Neural cell (in vitro differentiated cells): ENCODE measurements around the gene KBTBD12. TPM values are rescaled to one million over a fixed set of nuclear protein-coding genes. Genes with fewer than 3 reads are reported as not detected.
A peak's percentile ranks its signal among the peaks of the same experiment; 100 is the strongest.

Experiments used
- H2AFZ ChIP-seq: fragments of 200-600, 300-800 bp; sonication (generic), shearing (Covaris generic); 2 replicates; pipeline ENCODE4 v1.6.0; 2014; ENCODE audit warnings: low read depth, mild to moderate bottlenecking, antibody characterized with exemption, low read length, moderate library complexity
- H3F3A ChIP-seq: fragments of 200-600 bp; shearing (Covaris generic); 2 replicates; pipeline ENCODE4 v1.6.1; 2016; ENCODE audit warnings: mild to moderate bottlenecking, moderate library complexity, mixed read lengths, antibody characterized with exemption, low read length; ENCODE audit not compliant: insufficient read depth, poor library complexity, severe bottlenecking
- H3K27ac ChIP-seq: fragments of 200-600, 300-800 bp; sonication (generic), shearing (Covaris generic); 2 replicates; pipeline ENCODE4 v1.5.1; 2014; ENCODE audit warnings: mild to moderate bottlenecking, low read length, moderate library complexity
- H3K27me3 ChIP-seq: fragments of 300-800, 200-600 bp; sonication (generic), shearing (Covaris generic); 2 replicates; pipeline ENCODE4 v1.6.0; 2014; ENCODE audit warnings: mild to moderate bottlenecking, low read depth, low read length, moderate library complexity; ENCODE audit not compliant: insufficient read depth
- H3K36me3 ChIP-seq: fragments of 300-800, 200-600 bp; sonication (generic), shearing (Covaris generic); 2 replicates; pipeline ENCODE4 v1.5.1; 2014; ENCODE audit warnings: mild to moderate bottlenecking, antibody characterized with exemption, low read length, moderate library complexity; ENCODE audit not compliant: insufficient read depth
- H3K4me2 ChIP-seq: fragments of 300-800, 200-600 bp; sonication (generic), shearing (Covaris generic); 2 replicates; pipeline ENCODE4 v1.6.0; 2014; ENCODE audit warnings: mild to moderate bottlenecking, low read length
- H3K4me3 ChIP-seq: fragments of 300-800, 200-600 bp; sonication (generic), shearing (Covaris generic); 2 replicates; pipeline ENCODE4 v1.5.1; 2014; ENCODE audit warnings: mild to moderate bottlenecking, low read length, moderate library complexity
- H3K79me2 ChIP-seq: fragments of 200-600 bp; shearing (Covaris generic); replicated peaks from 2 replicates; pipeline ENCODE4 v1.6.0; 2014; ENCODE audit warnings: mild to moderate bottlenecking, low read length, moderate library complexity; ENCODE audit not compliant: insufficient read depth
- H3K9ac ChIP-seq: fragments of 300-800, 200-600 bp; sonication (generic), shearing (Covaris generic); 2 replicates; pipeline ENCODE4 v1.6.1; 2016; ENCODE audit warnings: mild to moderate bottlenecking, low read length, mixed read lengths
- H3K9me2 ChIP-seq: fragments of 200-600 bp; shearing (Covaris generic); 2 replicates; pipeline ENCODE4 v1.6.1; 2016; ENCODE audit warnings: mild to moderate bottlenecking, low read length, mixed read lengths; ENCODE audit not compliant: insufficient read depth
- H3K9me3 ChIP-seq: fragments of 200-600, 300-800 bp; sonication (generic), shearing (Covaris generic); 2 replicates; pipeline ENCODE4 v1.6.1; 2016; ENCODE audit warnings: mild to moderate bottlenecking, mixed run types, low read length, moderate library complexity, mixed read lengths
- H4K20me1 ChIP-seq: fragments of 200-600 bp; shearing (Covaris generic); 2 replicates; pipeline ENCODE4 v1.6.1; 2016; ENCODE audit warnings: mild to moderate bottlenecking, mixed run types; ENCODE audit not compliant: insufficient read depth
- CTCF ChIP-seq: fragments of 450-650 bp; IDR thresholded peaks from 2 replicates; pipeline ENCODE4 v1.5.1; 2014; ENCODE audit warnings: antibody characterized with exemption, mild to moderate bottlenecking, moderate library complexity; ENCODE audit not compliant: poor library complexity, severe bottlenecking
- EP300 ChIP-seq: fragments of 450-650 bp; conservative IDR thresholded peaks from 2 replicates; pipeline ENCODE4 v1.6.1; 2014; ENCODE audit warnings: antibody characterized with exemption, mild to moderate bottlenecking, moderate library complexity; ENCODE audit not compliant: poor library complexity, severe bottlenecking
- EZH2 ChIP-seq: fragments of 200-600, 300-800 bp; shearing (Covaris generic), sonication (generic); IDR thresholded peaks from 2 replicates; pipeline ENCODE4 v1.6.1; 2014; ENCODE audit warnings: antibody characterized with exemption, low read length, borderline replicate concordance, mild to moderate bottlenecking; ENCODE audit not compliant: insufficient read depth, poor library complexity, severe bottlenecking
- MXI1 ChIP-seq: fragments of 450-650 bp; conservative IDR thresholded peaks from 2 replicates; pipeline ENCODE4 v1.6.1; 2014; ENCODE audit warnings: antibody characterized with exemption, mild to moderate bottlenecking; ENCODE audit not compliant: poor library complexity, severe bottlenecking
- POLR2AphosphoS5 ChIP-seq: IDR thresholded peaks from 2 replicates; pipeline ENCODE4 v1.6.1; 2012
- RAD21 ChIP-seq: fragments of 450-650 bp; conservative IDR thresholded peaks from 2 replicates; pipeline ENCODE4 v1.6.1; 2014; ENCODE audit warnings: antibody characterized with exemption, mild to moderate bottlenecking, moderate library complexity
- SMC3 ChIP-seq: fragments of 450-650 bp; conservative IDR thresholded peaks from 2 replicates; pipeline ENCODE4 v1.6.1; 2014; ENCODE audit warnings: antibody characterized with exemption, mild to moderate bottlenecking, moderate library complexity; ENCODE audit not compliant: poor library complexity
- TAF1 ChIP-seq: IDR thresholded peaks from 2 replicates; pipeline ENCODE4 v1.6.1; 2012; ENCODE audit warnings: low read depth
- polyA plus RNA-seq: library from polyadenylated mRNA; depleted of rRNA; stranded (reverse); fragments of >200 nt; gene quantifications from 2 replicates; pipeline ENCODE4 v1.2.3, GENCODE V29; 2014
- TF ChIP-seq, protein P1 (sequence below): IDR thresholded peaks from 2 replicates; pipeline ENCODE4 v1.6.1; 2012; ENCODE audit warnings: borderline replicate concordance

KBTBD12 gene
- polyA plus RNA-seq, 1 donor from 2014 or later = not detected

GRCh38 chr3:127960421-127960965 is 45.5 kb downstream of the KBTBD12 start:
- Histone ChIP-seq H3K79me2 (no peaks in the 10 kb centered on the region), H3K36me3 (no peaks in the 10 kb centered on the region), H3K9me3 (no peaks in the 10 kb centered on the region), H3K9me2 (no peaks in the 10 kb centered on the region), H4K20me1 (no peaks in the 10 kb centered on the region), H3K9ac (no peak overlapping the region), H3K4me3 (no peak overlapping the region), H3F3A (no peaks in the 10 kb centered on the region), H2AFZ (peak overlapping the region; percentile 22), H3K27ac (no peak overlapping the region), H3K4me2 (no peak overlapping the region), H3K27me3 (no peaks in the 10 kb centered on the region)
- TF ChIP-seq, protein P1, sequence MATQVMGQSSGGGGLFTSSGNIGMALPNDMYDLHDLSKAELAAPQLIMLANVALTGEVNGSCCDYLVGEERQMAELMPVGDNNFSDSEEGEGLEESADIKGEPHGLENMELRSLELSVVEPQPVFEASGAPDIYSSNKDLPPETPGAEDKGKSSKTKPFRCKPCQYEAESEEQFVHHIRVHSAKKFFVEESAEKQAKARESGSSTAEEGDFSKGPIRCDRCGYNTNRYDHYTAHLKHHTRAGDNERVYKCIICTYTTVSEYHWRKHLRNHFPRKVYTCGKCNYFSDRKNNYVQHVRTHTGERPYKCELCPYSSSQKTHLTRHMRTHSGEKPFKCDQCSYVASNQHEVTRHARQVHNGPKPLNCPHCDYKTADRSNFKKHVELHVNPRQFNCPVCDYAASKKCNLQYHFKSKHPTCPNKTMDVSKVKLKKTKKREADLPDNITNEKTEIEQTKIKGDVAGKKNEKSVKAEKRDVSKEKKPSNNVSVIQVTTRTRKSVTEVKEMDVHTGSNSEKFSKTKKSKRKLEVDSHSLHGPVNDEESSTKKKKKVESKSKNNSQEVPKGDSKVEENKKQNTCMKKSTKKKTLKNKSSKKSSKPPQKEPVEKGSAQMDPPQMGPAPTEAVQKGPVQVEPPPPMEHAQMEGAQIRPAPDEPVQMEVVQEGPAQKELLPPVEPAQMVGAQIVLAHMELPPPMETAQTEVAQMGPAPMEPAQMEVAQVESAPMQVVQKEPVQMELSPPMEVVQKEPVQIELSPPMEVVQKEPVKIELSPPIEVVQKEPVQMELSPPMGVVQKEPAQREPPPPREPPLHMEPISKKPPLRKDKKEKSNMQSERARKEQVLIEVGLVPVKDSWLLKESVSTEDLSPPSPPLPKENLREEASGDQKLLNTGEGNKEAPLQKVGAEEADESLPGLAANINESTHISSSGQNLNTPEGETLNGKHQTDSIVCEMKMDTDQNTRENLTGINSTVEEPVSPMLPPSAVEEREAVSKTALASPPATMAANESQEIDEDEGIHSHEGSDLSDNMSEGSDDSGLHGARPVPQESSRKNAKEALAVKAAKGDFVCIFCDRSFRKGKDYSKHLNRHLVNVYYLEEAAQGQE = no peak
- TF ChIP-seq CTCF = no peak
- no peak for TF ChIP-seq SMC3
- TF ChIP-seq TAF1 = no peak
- no peak for TF ChIP-seq RAD21
- no peak for TF ChIP-seq POLR2AphosphoS5
- TF ChIP-seq MXI1 = no peak
- no peak for TF ChIP-seq EP300

DNA sequence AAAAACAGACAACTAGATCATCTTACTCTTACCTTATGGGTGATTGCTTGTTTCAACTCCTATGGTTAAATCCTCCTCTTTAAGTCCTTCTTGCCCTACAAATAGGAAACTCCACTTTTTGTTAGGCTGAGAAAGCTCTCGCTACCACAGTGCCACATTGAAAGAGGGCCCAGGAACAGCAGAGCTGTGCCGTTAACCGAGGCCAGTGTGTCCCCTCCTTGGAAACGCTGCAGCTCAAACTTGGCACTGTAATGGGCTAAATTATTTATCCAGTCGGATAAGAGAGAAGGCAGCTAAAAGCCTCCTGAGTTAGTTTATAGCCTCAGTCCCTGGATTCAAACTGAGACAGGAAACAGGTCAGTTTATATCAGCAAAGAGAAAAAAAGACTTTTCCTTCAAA is 46.1 kb downstream of the KBTBD12 start:
- no peaks in the 10 kb centered on the region for H3F3A ChIP-seq
- H3K79me2 ChIP-seq = no peaks in the 10 kb centered on the region
- H4K20me1 ChIP-seq = no peaks in the 10 kb centered on the region
- no peak for TF ChIP-seq MXI1
- no peak for TF ChIP-seq RAD21
- TF ChIP-seq POLR2AphosphoS5 = no peak
- TF ChIP-seq, protein P1 = no peak
- TF ChIP-seq EP300 = no peak
- TF ChIP-seq EZH2 = no peak
- TF ChIP-seq CTCF = no peak
- no peak for TF ChIP-seq TAF1
- TF ChIP-seq SMC3 = no peak
- H3K27ac ChIP-seq = no peak overlapping the region
- H3K9me3 ChIP-seq = no peaks in the 10 kb centered on the region
- H3K27me3 ChIP-seq = no peaks in the 10 kb centered on the region
- no peak overlapping the region for H3K4me2 ChIP-seq
- no peak overlapping the region for H3K4me3 ChIP-seq
- no peak overlapping the region for H2AFZ ChIP-seq
- H3K9me2 ChIP-seq = no peaks in the 10 kb centered on the region
- H3K9ac ChIP-seq = no peak overlapping the region
- H3K36me3 ChIP-seq = no peaks in the 10 kb centered on the region
